Measurements from ENCODE around the gene IREB2. TPM values are rescaled to one million over a fixed set of nuclear protein-coding genes. Genes with fewer than 3 reads are reported as not detected.

The IREB2 gene
- total and polyA plus RNA-seq, 2 experiments from 2014 or later = 23.4 to 68.4 TPM

- no peak for ATAC-seq
- Histone ChIP-seq H2AFZ (no peak overlapping the region), H3K36me3 (ENCODE audit: insufficient read depth) (no peaks in the 10 kb centered on the region), H3K4me3 (no peak overlapping the region), H3K27me3 (ENCODE audit: insufficient read depth) (no peaks in the 10 kb centered on the region), H4K20me1 (replicated peaks; ENCODE audit: insufficient read depth) (no peaks in the 10 kb centered on the region), H3K4me1 (ENCODE audit: insufficient read depth) (peaks cover 34% of the 10 kb centered on the region), H3K9me2 (ENCODE audit: insufficient read depth) (no peaks in the 10 kb centered on the region), H3K27ac (ENCODE audit: low read depth) (no peak overlapping the region), H3K79me2 (replicated peaks; ENCODE audit: insufficient read depth) (no peaks in the 10 kb centered on the region), H3K4me2 (no peak overlapping the region), H3F3A (replicated peaks; ENCODE audit: low read depth) (no peaks in the 10 kb centered on the region)
- Mint-ChIP-seq H3K36me3 (ENCODE audit: low read depth) (no peaks in the 10 kb centered on the region), H3K4me3 (no peak overlapping the region), H3K9me3 (no peaks in the 10 kb centered on the region; the same call in 2 of the 3 replicates), H3K27ac (no peak overlapping the region), H3K4me1 (peaks cover 61% of the 10 kb centered on the region), H3K27me3 (ENCODE audit: insufficient read depth, low read depth, poor library complexity) (peaks cover 5% of the 10 kb centered on the region)
- TF ChIP-seq EZH2 (IDR thresholded peaks at IDR 0.05; ENCODE audit: low read depth, unreplicated experiment) (no peak), REST (IDR thresholded peaks at IDR 0.05; ENCODE audit: unreplicated experiment) (no peak), ZNF331 (CRISPR knock-in tag; IDR thresholded peaks at IDR 0.05; ENCODE audit: low read depth) (no peak), NANOG (IDR thresholded peaks at IDR 0.05; ENCODE audit: borderline replicate concordance) (no peak), ZNF462 (CRISPR knock-in tag; IDR thresholded peaks at IDR 0.05) (no peak), CTCF (conservative IDR thresholded peaks at IDR 0.05; ENCODE audit: low read depth in 2 of 2) (no peak)
- no peak for DNase-seq (ENCODE audit: low spot score)
These were observed 47.2 kb upstream of the IREB2 start for GRCh38 chr15:78390826-78391225.

All from GM23338 (cell line).